Lower lobe of right lung (tissue), 2 donors: ENCODE results near the gene CLIP4. TPM values are rescaled to one million over a fixed set of nuclear protein-coding genes. Genes with fewer than 3 reads are reported as not detected.
"Not testable (repeated sequence)": the region's sequence is repeated elsewhere in the genome, so short reads cannot be mapped to it uniquely, and the experiment has no call there.

ENCODE experiments used
- ATAC-seq, 2 donors: fragments of 200-7000 bp; cut with Tn5 transposase; one replicate each; pipeline ENCODE4 v1.9.1; 2020 to 2022; ENCODE audit warnings: mild to moderate bottlenecking in 2 of 2, moderate library complexity in 2 of 2
- DNase-seq: peaks from one replicate; pipeline ENCODE4 v3.0.0-alpha.2; 2020
- H3K27ac ChIP-seq: fragments of 200-600 bp; one replicate; pipeline ENCODE4 v1.8.0; 2022
- H3K27me3 ChIP-seq: fragments of 200-600 bp; one replicate; pipeline ENCODE4 v1.8.0; 2022; ENCODE audit warnings: low read depth
- H3K36me3 ChIP-seq: fragments of 200-600 bp; one replicate; pipeline ENCODE4 v1.8.0; 2022; ENCODE audit warnings: mild to moderate bottlenecking
- H3K4me1 ChIP-seq: fragments of 200-600 bp; one replicate; pipeline ENCODE4 v1.8.0; 2022
- H3K4me3 ChIP-seq: fragments of 200-600 bp; one replicate; pipeline ENCODE4 v1.8.0; 2022; ENCODE audit warnings: mild to moderate bottlenecking
- H3K9me3 ChIP-seq: fragments of 200-600 bp; one replicate; pipeline ENCODE4 v1.8.0; 2022
- intact Hi-C: fragments of 100-400 bp; cut with DNase I; formaldehyde crosslinking; loops from one replicate; pipeline ENCODE4 v1.11.0; 2022
- total RNA-seq: library from RNA; stranded (reverse); fragmentation: NEBNext Ultra II Directional; extraction: Animal tissue kit (Norgen Biotek cat#: 25700); gene quantifications from one replicate; pipeline ENCODE4 v1.2.1, GENCODE V29; 2021
- TF ChIP-seq, protein P1 (sequence below): fragments of 200-600 bp; IDR thresholded peaks from one replicate; pipeline ENCODE4 v1.8.0; 2022; ENCODE audit warnings: antibody characterized with exemption, mild to moderate bottlenecking
- donor health status: DM: no; HTN: yes; CAD: no; lungs with severe emphysema.

Gene CLIP4
- total RNA-seq, 1 donor from 2014 or later = 64.6 TPM

DNA sequence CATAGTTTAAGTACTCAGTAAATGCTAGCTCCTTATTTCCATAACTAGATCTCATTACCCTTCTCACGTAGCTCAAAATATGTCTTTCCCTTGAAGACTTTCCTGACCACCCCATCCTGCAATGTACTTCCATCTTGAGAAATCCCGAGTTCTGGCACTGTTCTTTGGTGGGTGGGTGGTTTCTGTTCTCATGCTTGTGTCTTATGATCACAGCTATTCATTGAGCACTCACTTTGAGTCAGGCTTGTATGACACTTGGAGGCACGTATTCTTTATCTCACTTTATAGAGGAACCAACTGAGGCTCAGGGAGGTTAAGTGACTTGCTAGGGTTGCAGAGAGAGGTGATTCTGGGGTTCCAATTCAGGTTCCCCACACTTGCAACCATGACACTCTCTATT, 9.0 kb upstream of the CLIP4 start:
- intact Hi-C loops = no loop called here
- ATAC-seq = no peak

DNA sequence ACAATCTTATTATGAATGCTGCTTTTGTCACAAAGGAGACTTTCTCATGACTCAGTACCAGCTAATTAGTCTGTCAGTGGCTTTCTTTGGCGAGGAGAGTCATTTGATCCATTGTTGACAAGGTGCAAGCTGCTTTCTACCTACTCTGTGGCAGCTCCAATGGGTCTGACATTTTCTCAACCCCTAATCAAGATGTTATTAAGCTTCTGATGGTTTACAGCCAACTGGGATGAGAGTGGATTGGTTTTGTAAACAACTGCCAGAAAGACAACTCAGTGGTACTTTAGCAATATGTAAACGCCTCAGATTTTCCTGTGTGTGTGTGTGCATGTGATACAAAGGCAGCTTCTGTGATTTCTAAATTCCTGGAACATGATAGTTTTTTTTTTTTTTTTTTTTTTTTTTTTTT, 8.2 kb upstream of the CLIP4 start:
- Histone ChIP-seq H3K27ac (no peak overlapping the region), H3K27me3 (no peaks in the 10 kb centered on the region), H3K4me3 (no peak overlapping the region), H3K36me3 (no peaks in the 10 kb centered on the region), H3K4me1 (no peaks in the 10 kb centered on the region), H3K9me3 (no peaks in the 10 kb centered on the region)
- intact Hi-C loops = no loop called here
- TF ChIP-seq, protein P1, sequence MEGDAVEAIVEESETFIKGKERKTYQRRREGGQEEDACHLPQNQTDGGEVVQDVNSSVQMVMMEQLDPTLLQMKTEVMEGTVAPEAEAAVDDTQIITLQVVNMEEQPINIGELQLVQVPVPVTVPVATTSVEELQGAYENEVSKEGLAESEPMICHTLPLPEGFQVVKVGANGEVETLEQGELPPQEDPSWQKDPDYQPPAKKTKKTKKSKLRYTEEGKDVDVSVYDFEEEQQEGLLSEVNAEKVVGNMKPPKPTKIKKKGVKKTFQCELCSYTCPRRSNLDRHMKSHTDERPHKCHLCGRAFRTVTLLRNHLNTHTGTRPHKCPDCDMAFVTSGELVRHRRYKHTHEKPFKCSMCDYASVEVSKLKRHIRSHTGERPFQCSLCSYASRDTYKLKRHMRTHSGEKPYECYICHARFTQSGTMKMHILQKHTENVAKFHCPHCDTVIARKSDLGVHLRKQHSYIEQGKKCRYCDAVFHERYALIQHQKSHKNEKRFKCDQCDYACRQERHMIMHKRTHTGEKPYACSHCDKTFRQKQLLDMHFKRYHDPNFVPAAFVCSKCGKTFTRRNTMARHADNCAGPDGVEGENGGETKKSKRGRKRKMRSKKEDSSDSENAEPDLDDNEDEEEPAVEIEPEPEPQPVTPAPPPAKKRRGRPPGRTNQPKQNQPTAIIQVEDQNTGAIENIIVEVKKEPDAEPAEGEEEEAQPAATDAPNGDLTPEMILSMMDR = no peak
- ATAC-seq (no peak), DNase-seq (no peak)

More for the DNA sequence above, 9.0 kb upstream of the CLIP4 start:
- no peak for DNase-seq
- Histone ChIP-seq H3K4me3 (no peak overlapping the region), H3K36me3 (no peaks in the 10 kb centered on the region), H3K9me3 (no peaks in the 10 kb centered on the region), H3K27ac (no peak overlapping the region), H3K27me3 (no peaks in the 10 kb centered on the region), H3K4me1 (no peaks in the 10 kb centered on the region)
- TF ChIP-seq, protein P1 = no peak

DNA sequence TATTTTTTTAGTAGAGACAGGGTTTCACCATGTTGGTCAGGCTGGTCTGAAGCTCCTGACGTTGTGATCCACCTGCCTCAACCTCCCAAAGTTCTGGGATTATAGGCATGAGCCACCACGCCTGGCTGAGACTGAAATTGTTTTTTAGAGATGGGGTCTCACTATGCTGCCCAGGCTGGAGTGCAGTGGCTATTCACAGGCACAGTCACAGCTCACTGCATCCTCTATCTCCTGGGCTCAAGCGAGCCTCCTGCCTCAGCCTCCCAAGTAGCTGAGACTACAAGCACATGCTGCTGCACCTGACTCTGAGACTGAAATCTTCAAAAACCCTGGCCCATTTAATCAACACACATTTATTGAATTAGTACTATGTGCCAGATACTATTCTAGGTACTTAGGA, 7.7 kb upstream of the CLIP4 start:
- H3K9me3 ChIP-seq, intact Hi-C loops, ATAC-seq, H3K36me3 ChIP-seq, H3K4me3 ChIP-seq, H3K4me1 ChIP-seq, H3K27me3 ChIP-seq, DNase-seq, H3K27ac ChIP-seq: not testable (repeated sequence)

DNA sequence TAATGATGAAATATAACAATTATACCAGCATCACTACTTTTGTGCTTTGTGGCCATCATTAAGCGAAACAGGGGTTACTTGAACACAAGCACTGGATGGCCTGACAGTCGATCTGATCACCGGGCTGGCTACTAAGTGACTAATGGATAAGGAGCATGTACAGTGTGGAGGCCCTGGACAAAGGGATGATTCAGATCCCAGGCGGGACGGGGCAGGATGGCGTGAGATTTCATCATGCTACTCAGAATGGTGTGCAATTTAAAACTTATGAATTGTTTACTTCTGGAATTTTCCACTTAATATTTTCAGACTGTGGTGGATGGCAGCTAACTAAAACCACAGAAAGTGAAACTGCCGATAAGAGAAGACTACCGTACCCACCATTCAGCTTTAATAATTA, 7.0 kb upstream of the CLIP4 start:
- TF ChIP-seq, protein P1 = no peak
- Histone ChIP-seq H3K4me3 (no peak overlapping the region), H3K9me3 (no peaks in the 10 kb centered on the region), H3K36me3 (no peaks in the 10 kb centered on the region), H3K27me3 (no peaks in the 10 kb centered on the region), H3K4me1 (no peaks in the 10 kb centered on the region), H3K27ac (no peak overlapping the region)
- ATAC-seq = no peak
- intact Hi-C loops = no loop called here
- DNase-seq = no peak

DNA sequence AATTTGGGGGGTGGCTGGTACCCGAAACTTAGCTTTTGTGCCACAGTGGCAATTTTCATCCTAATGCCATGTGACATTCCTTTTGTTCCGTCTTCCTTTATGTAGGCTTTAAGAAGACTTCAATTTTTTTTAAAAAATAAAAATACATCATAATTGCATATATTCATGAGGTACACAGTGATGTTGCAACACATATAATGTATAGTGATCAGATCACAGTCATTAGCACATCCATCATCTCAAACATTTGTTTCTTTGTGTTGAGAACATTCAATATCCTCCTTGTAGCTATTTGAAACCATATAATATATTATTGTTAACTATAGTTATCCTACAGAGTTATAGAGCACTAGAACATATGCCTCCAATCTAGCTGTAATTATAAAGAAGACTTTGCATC, 6.0 kb upstream of the CLIP4 start:
- ATAC-seq = no peak
- no peak for DNase-seq
- H3K36me3 ChIP-seq = no peaks in the 10 kb centered on the region
- H3K27ac ChIP-seq = no peak overlapping the region
- no peak overlapping the region for H3K4me3 ChIP-seq
- H3K27me3 ChIP-seq = no peaks in the 10 kb centered on the region
- H3K4me1 ChIP-seq = peaks cover 3% of the 10 kb centered on the region
- no peaks in the 10 kb centered on the region for H3K9me3 ChIP-seq
- TF ChIP-seq, protein P1 = no peak
- intact Hi-C loops = no loop called here

DNA sequence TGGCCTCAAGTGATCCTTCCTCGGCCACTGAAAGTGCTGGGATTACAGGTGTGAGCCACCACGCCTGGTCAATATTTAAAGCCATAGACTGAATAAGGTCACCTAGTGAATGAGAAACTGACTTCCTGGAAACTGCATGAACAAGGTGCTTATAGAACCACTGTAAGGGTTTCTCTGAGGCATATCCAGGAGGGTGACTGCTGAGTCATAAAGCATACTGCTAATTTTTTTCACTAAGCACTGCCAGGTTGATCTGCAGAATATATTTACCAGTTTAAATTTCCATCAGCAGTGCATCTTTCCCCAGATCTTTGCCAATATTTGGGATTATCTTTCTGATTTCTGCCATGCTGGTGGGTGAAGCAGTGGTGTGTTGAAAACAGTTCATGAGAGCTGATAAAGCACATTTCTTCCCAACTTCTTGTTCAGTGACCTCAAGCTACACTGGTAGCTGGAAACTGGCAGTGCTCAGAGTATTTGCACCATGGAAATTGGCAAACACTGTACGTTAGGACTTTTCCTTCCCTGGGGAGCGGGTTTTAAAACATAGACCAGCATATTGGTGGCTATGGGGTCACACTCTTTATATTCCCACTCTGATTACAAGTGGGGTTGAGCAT, 4.2 kb upstream of the CLIP4 start:
- Histone ChIP-seq H3K9me3 (no peaks in the 10 kb centered on the region), H3K27ac (no peak overlapping the region), H3K27me3 (no peaks in the 10 kb centered on the region), H3K4me3 (no peak overlapping the region), H3K36me3 (no peaks in the 10 kb centered on the region), H3K4me1 (peaks cover 9% of the 10 kb centered on the region)
- no peak for DNase-seq
- TF ChIP-seq, protein P1 = no peak
- ATAC-seq = no peak
- intact Hi-C loops = no loop called here
